H1 (cell line): Measurements from ENCODE around the gene BUD23. TPM values are rescaled to one million over a fixed set of nuclear protein-coding genes. Genes with fewer than 3 reads are reported as not detected.

ENCODE experiments used
- CTCF ChIA-PET: fragments of 300-600 bp; sonication (Branson Sonifier 250); formaldehyde crosslinking; loops from one replicate; lab custom pipeline; 2021; ENCODE audit not compliant: partially characterized antibody; lab: Charles Lee
- POLR2A ChIA-PET: fragments of 300-600 bp; sonication (Branson Sonifier 250); formaldehyde crosslinking; loops from one replicate; lab custom pipeline; 2021; ENCODE audit warnings: inconsistent platforms; ENCODE audit not compliant: partially characterized antibody; lab: Charles Lee
- DNase-seq, 2 experiments: peaks; one replicate each; pipeline versions ENCODE4 v3.0.0 to v3.0.0-alpha.2; 2010 to 2022; ENCODE audit warnings: low spot score in 2 of 2, low read depth in 1 of 2, mixed read lengths in 1 of 2
- FAIRE-seq: peaks from 2 replicates; lab custom pipeline; 2011; peaks lifted over from hg19 to GRCh38; lab: Jason Lieb, UNC
- H2AFZ ChIP-seq: 2 replicates; pipeline ENCODE4 v1.8.1; 2012; ENCODE audit warnings: low read length, inconsistent platforms
- H2AK5ac ChIP-seq: 2 replicates; pipeline ENCODE4 v1.6.1; 2013; ENCODE audit warnings: low read depth, low read length
- H2BK120ac ChIP-seq: replicated peaks from 2 replicates; pipeline ENCODE3; 2013; ENCODE audit warnings: low read depth, low read length, inconsistent platforms
- H2BK12ac ChIP-seq: 2 replicates; pipeline ENCODE4 v1.6.1; 2013; ENCODE audit warnings: low read depth, low read length
- H2BK15ac ChIP-seq: 2 replicates; pipeline ENCODE4 v1.6.1; 2013; ENCODE audit warnings: low read length
- H2BK20ac ChIP-seq: 2 replicates; pipeline ENCODE4 v1.6.1; 2013; ENCODE audit warnings: low read length
- H2BK5ac ChIP-seq: 2 replicates; pipeline ENCODE4 v1.6.1; 2013; ENCODE audit warnings: low read depth, low read length
- H3K14ac ChIP-seq: 2 replicates; pipeline ENCODE4 v1.6.1; 2013; ENCODE audit warnings: inconsistent platforms; ENCODE audit not compliant: insufficient read length
- H3K18ac ChIP-seq: 2 replicates; pipeline ENCODE4 v1.6.1; 2013; ENCODE audit warnings: low read length; ENCODE audit errors: extremely low read depth
- H3K23ac ChIP-seq: 2 replicates; pipeline ENCODE4 v1.6.1; 2013; ENCODE audit warnings: inconsistent platforms; ENCODE audit not compliant: insufficient read length
- H3K23me2 ChIP-seq: 2 replicates; pipeline ENCODE4 v1.6.1; 2013; ENCODE audit warnings: low read depth, low read length
- H3K27ac ChIP-seq: 2 replicates; pipeline ENCODE4 v1.6.1; 2011; ENCODE audit warnings: low read depth, low read length, inconsistent platforms
- H3K27me3 ChIP-seq, 4 experiments: replicated peaks in 1 of 4; 1 replicate in 1 of 4; 2 replicates in 3 of 4; pipeline versions ENCODE4 v1.6.1 to v1.8.1; 2011 to 2013; ENCODE audit warnings: low read length in 3 of 4, mild to moderate bottlenecking in 3 of 4, inconsistent platforms in 2 of 4, mixed read lengths in 2 of 4, moderate library complexity in 1 of 4; ENCODE audit not compliant: control insufficient read depth in 3 of 4, insufficient read depth in 3 of 4; ENCODE audit errors: extremely low read depth in 1 of 4
- H3K36me3 ChIP-seq, 4 experiments: 2 replicates each; pipeline versions ENCODE4 v1.6.1 to v1.8.1; 2011 to 2013; ENCODE audit warnings: mild to moderate bottlenecking in 4 of 4, low read length in 3 of 4, moderate library complexity in 2 of 4, control low read depth in 1 of 4, inconsistent platforms in 1 of 4; ENCODE audit not compliant: insufficient read depth in 4 of 4, control insufficient read depth in 2 of 4
- H3K4ac ChIP-seq: replicated peaks from 2 replicates; pipeline ENCODE3; 2013; ENCODE audit warnings: low read length, low read depth, mixed read lengths, inconsistent platforms; ENCODE audit not compliant: insufficient read length
- H3K4me1 ChIP-seq, 4 experiments: replicated peaks in 1 of 4; 1 replicate in 1 of 4; 2 replicates in 3 of 4; pipeline versions ENCODE4 v1.6.1 to v1.8.1; 2011 to 2013; ENCODE audit warnings: low read length in 3 of 4, inconsistent platforms in 2 of 4, mixed read lengths in 1 of 4; ENCODE audit not compliant: insufficient read depth in 4 of 4, control insufficient read depth in 3 of 4
- H3K4me2 ChIP-seq, 2 experiments: 2 replicates each; pipeline versions ENCODE4 v1.6.1 to v1.8.1; 2011 to 2013; ENCODE audit warnings: low read depth in 2 of 2, low read length in 2 of 2, control low read depth in 1 of 2, inconsistent platforms in 1 of 2, mild to moderate bottlenecking in 1 of 2; ENCODE audit not compliant: insufficient read depth in 1 of 2
- H3K4me3 ChIP-seq, 4 experiments: fragments of 200-600, 300-600 bp in 1 of 4; sonication (generic), shearing (Covaris generic), sonication (Bioruptor Twin) in 1 of 4; 2 replicates each; pipeline versions ENCODE4 v1.5.1 to v1.8.1; 2011 to 2016; ENCODE audit warnings: low read length in 4 of 4, low read depth in 3 of 4, control low read depth in 2 of 4, inconsistent platforms in 2 of 4, mild to moderate bottlenecking in 2 of 4, mixed read lengths in 1 of 4, moderate library complexity in 1 of 4; ENCODE audit not compliant: insufficient read depth in 2 of 4; ENCODE audit errors: extremely low read depth in 1 of 4
- H3K56ac ChIP-seq: replicated peaks from 2 replicates; pipeline ENCODE3; 2013; ENCODE audit warnings: low read depth, mild to moderate bottlenecking, mixed read lengths, low read length, inconsistent platforms; ENCODE audit not compliant: insufficient read length
- H3K79me1 ChIP-seq: 2 replicates; pipeline ENCODE4 v1.6.1; 2013; ENCODE audit warnings: low read depth, low read length, control low read depth
- H3K79me2 ChIP-seq, 2 experiments: 2 replicates each; pipeline versions ENCODE4 v1.6.1 to v1.8.1; 2012 to 2013; ENCODE audit warnings: low read length in 2 of 2, mild to moderate bottlenecking in 2 of 2, inconsistent platforms in 1 of 2; ENCODE audit not compliant: insufficient read depth in 2 of 2, control insufficient read depth in 1 of 2
- H3K9ac ChIP-seq, 4 experiments: replicated peaks in 1 of 4; 1 replicate in 1 of 4; 2 replicates in 3 of 4; pipeline versions ENCODE4 v1.6.1 to v1.8.1; 2011 to 2013; ENCODE audit warnings: low read depth in 3 of 4, low read length in 3 of 4, control low read depth in 2 of 4, mild to moderate bottlenecking in 2 of 4, moderate library complexity in 2 of 4, inconsistent platforms in 1 of 4; ENCODE audit errors: extremely low read depth in 1 of 4
- H3K9me3 ChIP-seq, 2 experiments: 2 replicates each; pipeline versions ENCODE4 v1.6.1 to v1.8.1; 2012 to 2013; ENCODE audit warnings: mild to moderate bottlenecking in 2 of 2, moderate library complexity in 2 of 2, control low read depth in 1 of 2, inconsistent platforms in 1 of 2, low read depth in 1 of 2, low read length in 1 of 2, mixed read lengths in 1 of 2; ENCODE audit not compliant: insufficient read depth in 2 of 2
- H4K20me1 ChIP-seq, 2 experiments: replicated peaks in 1 of 2; 2 replicates each; pipeline versions ENCODE3 to v1.8.1; 2011 to 2013; ENCODE audit warnings: inconsistent platforms in 2 of 2, low read length in 2 of 2, mild to moderate bottlenecking in 1 of 2; ENCODE audit not compliant: insufficient read depth in 2 of 2, control insufficient read depth in 1 of 2
- H4K5ac ChIP-seq: 2 replicates; pipeline ENCODE4 v1.6.1; 2013; ENCODE audit warnings: low read length, low read depth, mixed read lengths, inconsistent platforms; ENCODE audit not compliant: insufficient read length
- H4K8ac ChIP-seq: 2 replicates; pipeline ENCODE4 v1.8.0; 2013; ENCODE audit warnings: mild to moderate bottlenecking, moderate library complexity, low read length, inconsistent platforms; ENCODE audit not compliant: insufficient read depth; ENCODE audit errors: extremely low read depth
- H4K91ac ChIP-seq: replicated peaks from 2 replicates; pipeline ENCODE3; 2013; ENCODE audit warnings: low read length, mixed read lengths, inconsistent platforms; ENCODE audit not compliant: insufficient read length
- BACH1 ChIP-seq: IDR thresholded peaks from 2 replicates; pipeline ENCODE4 v1.6.1; 2012; ENCODE audit warnings: low read length, improper control_type of control experiment
- BCL11A ChIP-seq, 2 experiments: IDR thresholded peaks; one replicate each; pipeline ENCODE4 v1.6.1; 2011; ENCODE audit warnings: low read depth in 2 of 2, low read length in 2 of 2, mild to moderate bottlenecking in 2 of 2
- BRCA1 ChIP-seq: IDR thresholded peaks from 2 replicates; pipeline ENCODE4 v1.6.1; 2012; ENCODE audit warnings: low read depth, low read length, improper control_type of control experiment
- JUN ChIP-seq: IDR thresholded peaks from 2 replicates; pipeline ENCODE4 v1.6.1; 2011; ENCODE audit warnings: low read depth, mild to moderate bottlenecking, improper control_type of control experiment, low read length
- MAFK ChIP-seq: IDR thresholded peaks from 2 replicates; pipeline ENCODE4 v1.6.1; 2012; ENCODE audit warnings: low read depth, mild to moderate bottlenecking, improper control_type of control experiment, low read length
- NRF1 ChIP-seq: IDR thresholded peaks from 2 replicates; pipeline ENCODE4 v1.6.1; 2011; ENCODE audit warnings: mild to moderate bottlenecking, low read depth, low read length, improper control_type of control experiment
- PHF8 ChIP-seq: fragments of 200-600 bp; sonication (generic); conservative IDR thresholded peaks from 2 replicates; pipeline ENCODE4 v1.7.1; 2012; ENCODE audit warnings: low read depth, mild to moderate bottlenecking, inconsistent platforms, low read length, moderate library complexity
- RNF2 ChIP-seq: fragments of 200-900, 300-1000 bp; sonication (generic); IDR thresholded peaks from 2 replicates; pipeline ENCODE4 v1.7.1; 2016; ENCODE audit warnings: borderline replicate concordance, low read depth, mild to moderate bottlenecking, antibody characterized with exemption, low read length; ENCODE audit not compliant: poor library complexity, severe bottlenecking; ENCODE audit errors: missing control alignments
- SAP30 ChIP-seq: fragments of 300-600 bp; sonication (generic); IDR thresholded peaks from 2 replicates; pipeline ENCODE4 v1.7.1; 2012; ENCODE audit warnings: low read length, moderate library complexity, mild to moderate bottlenecking, inconsistent platforms; ENCODE audit not compliant: insufficient read depth, insufficient replicate concordance
- SIN3A ChIP-seq, 2 experiments: IDR thresholded peaks in 1 of 2; conservative IDR thresholded peaks in 1 of 2; 2 replicates each; pipeline ENCODE4 v1.6.1; 2011 to 2012; ENCODE audit warnings: low read length in 2 of 2, improper control_type of control experiment in 1 of 2, low read depth in 1 of 2, mild to moderate bottlenecking in 1 of 2
- TEAD4 ChIP-seq: IDR thresholded peaks from 2 replicates; pipeline ENCODE4 v1.6.1; 2012; ENCODE audit warnings: low read depth, low read length, inconsistent platforms, mixed read lengths
- WGBS, 2 experiments: shearing (Covaris generic) in 1 of 2; methylation state at CpG; one replicate each; pipeline versions ENCODE4 v1.1.6 to v1.1.7; 2013 to 2015; ENCODE audit warnings: low lambda C conversion rate in 2 of 2, mixed read lengths in 2 of 2, inconsistent platforms in 1 of 2, low coverage in 1 of 2, missing lambda C conversion rate in 1 of 2; ENCODE audit not compliant: insufficient replicate concordance in 2 of 2, insufficient coverage in 1 of 2, insufficient read length in 1 of 2; ENCODE audit errors: extremely low coverage in 1 of 2, missing lambda C conversion rate in 1 of 2; 5-methylcytosine and 5-hydroxymethylcytosine counted together
- polyA plus RNA-seq, 7 experiments: library from polyadenylated mRNA; depleted of rRNA in 3 of 7; stranded (reverse) in 5 of 7; unstranded in 2 of 7; fragments of >200 nt in 5 of 7; fragments of 200-250 nt in 2 of 7; gene quantifications; 1 replicate in 5 of 7; 2 replicates in 1 of 7; 4 replicates in 1 of 7; pipeline versions ENCODE4 v1.2.1 to v1.2.3, GENCODE V29; 2011 to 2013; ENCODE audit warnings: missing spikeins in 2 of 7, mixed read lengths in 2 of 7
- total RNA-seq: library from RNA; stranded (reverse); fragmentation: NEBNext Ultra II Directional; extraction: Animal tissue kit (Norgen Biotek cat#: 25700); gene quantifications from 2 replicates; pipeline ENCODE4 v1.2.1, GENCODE V29; 2021

Gene BUD23
- total and polyA plus RNA-seq, 2 of the 8 experiments (the other 6 are each of a cell fraction or from before 2014, with no cell fraction given): 72.3 to 78.4 TPM

DNA sequence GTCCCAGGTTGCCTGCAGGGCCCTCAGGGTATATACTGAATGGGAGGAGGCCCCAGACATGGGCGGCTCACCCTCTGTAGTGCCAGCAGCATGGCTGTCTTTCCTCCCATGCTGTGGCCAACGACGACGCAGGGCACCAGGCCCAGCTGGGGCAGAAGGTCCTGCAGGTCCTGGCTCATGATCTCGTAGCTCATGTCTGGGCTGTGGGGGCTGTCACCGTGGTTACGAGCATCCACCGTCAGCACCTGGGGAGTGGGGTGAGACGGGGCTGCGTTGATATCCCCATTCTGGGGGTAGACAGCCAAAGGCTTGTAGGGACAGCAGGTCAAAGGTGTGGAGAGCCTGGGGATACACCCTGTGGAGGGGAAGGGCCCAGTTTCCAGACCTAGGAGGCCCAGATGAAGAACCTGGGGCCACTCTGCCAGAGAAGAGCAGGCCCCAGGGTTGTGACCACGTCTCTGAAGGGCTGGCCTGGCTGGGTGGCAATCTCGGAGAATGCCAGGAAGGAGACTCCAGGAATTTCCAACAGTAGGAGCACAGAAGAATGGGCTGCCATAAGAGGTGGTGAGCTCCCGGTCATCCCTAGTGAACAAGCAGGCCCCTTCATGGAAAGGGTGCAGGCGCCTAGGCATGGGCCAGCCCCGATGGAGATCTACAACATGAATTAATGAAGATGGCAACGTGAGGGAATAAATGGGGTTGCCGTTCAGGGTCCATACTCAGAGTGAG, 54.3 kb downstream of the BUD23 start:
- Histone ChIP-seq H3K27ac (no peak overlapping the region), H2AK5ac (no peak overlapping the region), H4K8ac (no peak overlapping the region), H2BK20ac (no peak overlapping the region), H3K18ac (no peak overlapping the region), H2BK120ac (no peak overlapping the region), H3K79me1 (no peaks in the 10 kb centered on the region), H3K4me3 (peak overlapping the region; percentile 79 to 93 (median 86)), H3K9me3 (no peaks in the 10 kb centered on the region), H3K4me1 (peaks cover 3 to 35% (median 19%) of the 10 kb centered on the region in 4 experiments), H2BK12ac (no peak overlapping the region), H4K91ac (no peak overlapping the region), H2BK5ac (no peak overlapping the region), H2AFZ (no peak overlapping the region), H3K4ac (no peak overlapping the region), H3K79me2 (peaks cover 0 to 8% of the 10 kb centered on the region in 2 experiments; a peak in 1 of 4 replicates), H3K14ac (no peak overlapping the region), H3K23me2 (peaks cover 11% of the 10 kb centered on the region), H3K56ac (no peak overlapping the region), H3K4me2 (peak overlapping the region; percentile 65 to 99), H4K20me1 (peaks cover 8 to 20% of the 10 kb centered on the region in 2 experiments), H4K5ac (no peak overlapping the region), H3K9ac (peak overlapping the region in 2 of 4 experiments; percentile 29 to 56; a peak in 3 of 7 replicates), H3K36me3 (peaks cover 4 to 16% (median 8%) of the 10 kb centered on the region in 4 experiments; a peak in 5 of 8 replicates), H3K27me3 (peaks cover 0 to 2% (median 0%) of the 10 kb centered on the region in 4 experiments; a peak in 1 of 7 replicates), H2BK15ac (no peak overlapping the region), H3K23ac (no peak overlapping the region)
- POLR2A ChIA-PET: interaction anchor here (0.9 to 9.6 kb wide), 9 partner anchors 12 to 401 kb away, joined by 3 to 82 read pairs (median 3); partner anchors contain the start of genes BAZ1B and CLDN4
- FAIRE-seq (no peak), DNase-seq (no peak)
- CTCF ChIA-PET: interaction anchor here (0.6 to 11.1 kb wide), 10 partner anchors 12 to 132 kb away, joined by 3 to 87 read pairs (median 5); no protein-coding TSS in a partner anchor
- 72% methylated on average over 17 of the region's 17 CpGs; no CpG with 5 or more reads in 1 of the 2 experiments for WGBS, 2 experiments
- TF ChIP-seq NRF1: no peak
- TF ChIP-seq MAFK: no peak
- no peak for TF ChIP-seq BRCA1
- TF ChIP-seq BCL11A (IDR thresholded peaks at IDR 0.05; ENCODE audit: low read depth in 2 of 2, low read length in 2 of 2): no peak
- no peak for TF ChIP-seq BACH1
- no peak for TF ChIP-seq JUN
- TF ChIP-seq PHF8: no peak
- no peak for TF ChIP-seq RNF2
- no peak for TF ChIP-seq SIN3A (conservative IDR thresholded peaks at IDR 0.05 in 1 of 2, IDR thresholded peaks at IDR 0.05 in 1 of 2; ENCODE audit: low read depth in 1 of 2, low read length in 2 of 2)
- no peak for TF ChIP-seq SAP30
- TF ChIP-seq TEAD4: no peak
